Left kidney (tissue), 2 donors: ENCODE measurements around the gene CSK. TPM values are rescaled to one million over a fixed set of nuclear protein-coding genes. Genes with fewer than 3 reads are reported as not detected.
"Not testable (repeated sequence)": the region's sequence is repeated elsewhere in the genome, so short reads cannot be mapped to it uniquely, and the experiment has no call there.

ENCODE experiments used
- DNase-seq: peaks from one replicate; pipeline ENCODE4 v3.0.0-alpha.2; 2013
- polyA plus RNA-seq: library from polyadenylated mRNA; unstranded; fragments of 120-200 nt; gene quantifications from one replicate; pipeline ENCODE4 v1.2.1, GENCODE V29; 2013; ENCODE audit not compliant: insufficient read length

Gene CSK
- polyA plus RNA-seq, 1 donor: 46.2 TPM

GRCh38 chr15:74769463-74770025, 12.3 kb upstream of the CSK start:
- no peak for DNase-seq

- no peak for DNase-seq
Observed at GRCh38 chr15:74770211-74770903, 11.5 kb upstream of the CSK start.

- DNase-seq: no peak
Observed at GRCh38 chr15:74773329-74773728, 8.6 kb upstream of the CSK start.

- no peak for DNase-seq
Observed at GRCh38 chr15:74773731-74774252, 8.1 kb upstream of the CSK start.

- DNase-seq: no peak
Observed at GRCh38 chr15:74775132-74775562, 6.7 kb upstream of the CSK start.

- no peak for DNase-seq
Observed at GRCh38 chr15:74775894-74776293, 6.0 kb upstream of the CSK start.

GRCh38 chr15:74776821-74777768, 4.8 kb upstream of the CSK start:
- no peak for DNase-seq

- no peak for DNase-seq
Observed at GRCh38 chr15:74777769-74778598, 3.9 kb upstream of the CSK start.

GRCh38 chr15:74778599-74778970, 3.3 kb upstream of the CSK start:
- DNase-seq: no peak

- no peak for DNase-seq
Observed at GRCh38 chr15:74779162-74779648, 2.7 kb upstream of the CSK start.

GRCh38 chr15:74780523-74781430, 1.1 kb upstream of the CSK start:
- no peak for DNase-seq

GRCh38 chr15:74782259-74783071, 585 bp downstream of the CSK start:
- DNase-seq: no peak

- DNase-seq: no peak
Observed at GRCh38 chr15:74783072-74783807, 1.4 kb downstream of the CSK start.

GRCh38 chr15:74783808-74784175, 1.9 kb downstream of the CSK start:
- no peak for DNase-seq

GRCh38 chr15:74784426-74785193, 2.7 kb downstream of the CSK start:
- no peak for DNase-seq

GRCh38 chr15:74785194-74786032, 3.5 kb downstream of the CSK start:
- DNase-seq: no peak

GRCh38 chr15:74786081-74786480, 4.2 kb downstream of the CSK start:
- DNase-seq: not testable (repeated sequence)
